ENCODE results near the gene ZNF185. TPM values are rescaled to one million over a fixed set of nuclear protein-coding genes. Genes with fewer than 3 reads are reported as not detected.
"Not testable (repeated sequence)": the region's sequence is repeated elsewhere in the genome, so short reads cannot be mapped to it uniquely, and the experiment has no call there.

ZNF185 gene
- polyA plus RNA-seq, 1 donor from 2014 or later = 2.0 TPM

DNA sequence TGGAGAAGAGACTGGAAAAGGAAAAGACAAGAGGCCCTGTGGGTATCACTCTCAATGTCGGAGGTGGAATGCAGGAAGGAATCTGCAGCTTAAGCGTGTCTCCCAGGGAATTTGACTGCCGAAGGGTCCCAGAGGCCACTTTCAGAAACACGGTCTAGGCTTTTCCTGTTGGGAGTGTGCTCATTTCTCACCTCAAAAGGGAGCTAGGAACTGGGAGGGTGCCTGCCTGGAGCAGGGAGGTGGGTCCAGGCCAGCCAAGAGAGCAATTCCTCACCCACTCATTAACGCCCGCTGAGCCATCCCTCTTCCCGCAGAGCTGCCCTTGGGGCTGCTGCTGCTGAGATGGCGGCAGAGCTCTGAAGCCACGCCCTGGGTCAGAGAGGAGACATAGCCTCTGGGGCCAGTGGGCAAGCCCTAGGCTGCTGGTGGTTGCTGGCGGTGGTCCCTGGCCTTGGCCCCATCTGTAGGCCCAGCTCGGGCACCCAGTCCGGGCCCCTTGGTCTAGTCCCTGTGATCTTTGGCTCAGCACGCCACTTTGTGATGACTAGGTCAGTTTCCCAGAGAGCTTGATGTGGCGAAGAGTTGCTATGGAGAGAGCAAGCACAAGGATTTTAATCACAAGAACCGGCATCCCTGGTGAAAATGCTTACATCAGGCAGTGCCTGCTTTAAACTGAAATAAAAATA lies 4.1 kb downstream of the ZNF185 start:
- Mint-ChIP-seq H3K36me3 (no peaks in the 10 kb centered on the region), H3K4me3 (peak overlapping the region in 1 of 4 donors; percentile 81), H3K27ac (no peak overlapping the region), H3K9me3 (peaks cover 0 to 2% (median 0%) of the 10 kb centered on the region in 3 donors), H3K27me3 (peaks cover 12% of the 10 kb centered on the region), H3K4me1 (peaks cover 0 to under 1% (median 0%) of the 10 kb centered on the region in 3 donors)

- Mint-ChIP-seq H3K4me1 (peaks cover 0 to 2% (median 0%) of the 10 kb centered on the region in 3 donors), H3K4me3 (no peak overlapping the region), H3K27ac (no peak overlapping the region), H3K27me3 (peaks cover 10% of the 10 kb centered on the region), H3K9me3 (peaks cover 0 to 2% (median 0%) of the 10 kb centered on the region in 3 donors), H3K36me3 (no peaks in the 10 kb centered on the region)
These were observed 4.6 kb downstream of the ZNF185 start for GRCh38 chrX:152902502-152902820.

GRCh38 chrX:152903589-152903988 lies 5.7 kb downstream of the ZNF185 start:
- peaks cover 7% of the 10 kb centered on the region for H3K27me3 Mint-ChIP-seq
- peaks cover 0 to 2% (median 0%) of the 10 kb centered on the region in 3 donors for H3K9me3 Mint-ChIP-seq
- H3K36me3 Mint-ChIP-seq = no peaks in the 10 kb centered on the region
- H3K27ac Mint-ChIP-seq = no peak overlapping the region
- peaks cover 0 to 2% (median 0%) of the 10 kb centered on the region in 3 donors for H3K4me1 Mint-ChIP-seq
- H3K4me3 Mint-ChIP-seq = no peak overlapping the region

GRCh38 chrX:152904151-152905080 lies 6.5 kb downstream of the ZNF185 start:
- no peak overlapping the region for H3K4me3 Mint-ChIP-seq
- H3K4me1 Mint-ChIP-seq = peaks cover 0 to 2% (median 0%) of the 10 kb centered on the region in 3 donors
- peaks cover 6% of the 10 kb centered on the region for H3K27me3 Mint-ChIP-seq
- H3K36me3 Mint-ChIP-seq = no peaks in the 10 kb centered on the region
- peaks cover 0 to 2% (median 0%) of the 10 kb centered on the region in 3 donors for H3K9me3 Mint-ChIP-seq
- no peak overlapping the region for H3K27ac Mint-ChIP-seq

DNA sequence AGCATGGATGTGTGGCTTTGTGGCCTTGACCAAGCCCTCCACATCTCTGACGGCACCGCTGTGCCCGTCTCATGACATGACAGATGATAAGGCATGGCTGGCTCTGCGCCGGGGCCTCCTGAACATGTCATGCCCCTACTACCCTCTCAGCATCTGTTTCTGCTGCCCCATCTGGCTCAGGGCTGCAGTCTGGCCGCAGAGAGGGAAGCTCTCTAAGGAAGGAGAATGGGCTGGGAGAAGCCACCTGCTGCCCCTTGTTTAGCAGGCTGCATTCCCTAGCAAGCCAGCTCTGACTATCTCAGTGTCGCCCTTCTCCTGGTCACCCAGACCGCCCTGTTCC lies 7.2 kb downstream of the ZNF185 start:
- no peaks in the 10 kb centered on the region for H3K36me3 Mint-ChIP-seq

DNA sequence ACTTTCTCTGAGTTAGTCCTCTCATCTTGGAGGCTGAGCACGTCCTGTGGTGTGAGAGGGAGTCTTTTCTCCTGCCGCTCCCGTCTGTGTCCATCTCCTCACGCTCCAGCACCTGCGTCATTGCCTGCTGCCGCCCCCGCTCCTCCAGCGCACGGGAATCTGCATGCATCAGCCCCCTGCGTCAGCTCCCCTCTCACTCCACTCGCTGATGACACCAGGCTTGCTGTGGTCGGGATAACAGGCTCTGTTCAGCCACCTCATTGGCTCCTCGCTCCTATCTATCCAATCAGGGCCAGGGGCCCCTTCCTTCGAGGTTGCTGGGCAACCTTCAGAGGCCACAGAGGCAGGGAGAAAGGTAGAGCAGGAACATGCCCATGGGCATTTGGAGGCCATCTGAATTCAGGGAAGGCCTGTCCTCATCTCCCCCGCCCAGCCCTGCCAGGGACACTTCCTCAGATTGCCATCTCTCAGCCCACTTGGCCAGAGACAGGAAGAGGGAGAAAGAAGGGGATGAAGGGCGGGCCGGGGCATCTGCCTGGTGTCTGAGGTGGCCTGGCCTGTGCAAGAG lies 9.3 kb downstream of the ZNF185 start:
- Mint-ChIP-seq H3K27ac (no peak overlapping the region), H3K36me3 (no peaks in the 10 kb centered on the region), H3K27me3 (peaks cover 6% of the 10 kb centered on the region), H3K4me1 (peaks cover 6 to 8% (median 7%) of the 10 kb centered on the region in 3 donors), H3K9me3 (no peaks in the 10 kb centered on the region), H3K4me3 (no peak overlapping the region)

More for the DNA sequence above, 7.2 kb downstream of the ZNF185 start:
- Mint-ChIP-seq H3K9me3 (no peaks in the 10 kb centered on the region), H3K27me3 (peaks cover 6% of the 10 kb centered on the region), H3K4me1 (peaks cover 1 to 3% (median 2%) of the 10 kb centered on the region in 3 donors), H3K27ac (no peak overlapping the region), H3K4me3 (no peak overlapping the region)

DNA sequence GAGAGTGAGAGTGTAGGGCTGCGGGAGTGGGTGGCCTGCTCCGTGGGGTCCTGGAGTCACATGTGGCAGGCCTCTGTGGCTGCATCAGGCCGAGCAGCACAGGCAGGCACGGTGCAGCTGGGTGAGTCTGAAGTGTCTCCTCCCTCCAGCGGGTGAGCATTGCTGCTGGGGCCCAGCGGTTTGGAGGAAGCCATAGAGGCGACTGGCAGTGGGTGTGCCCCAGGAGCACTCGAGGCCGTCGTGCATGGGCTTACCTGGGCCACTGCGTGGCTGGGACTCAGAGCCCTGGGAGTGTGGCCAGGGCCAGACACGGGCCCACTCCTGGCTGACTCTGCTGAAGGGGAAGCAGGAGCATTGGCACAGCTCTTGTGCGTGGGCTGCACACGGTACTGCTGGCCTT lies 10.6 kb downstream of the ZNF185 start:
- no peaks in the 10 kb centered on the region for H3K36me3 Mint-ChIP-seq
- no peak overlapping the region for H3K27ac Mint-ChIP-seq
- H3K27me3 Mint-ChIP-seq = peaks cover 6% of the 10 kb centered on the region
- H3K4me1 Mint-ChIP-seq = peaks cover 6 to 8% (median 7%) of the 10 kb centered on the region in 3 donors
- no peaks in the 10 kb centered on the region for H3K9me3 Mint-ChIP-seq
- no peak overlapping the region for H3K4me3 Mint-ChIP-seq

DNA sequence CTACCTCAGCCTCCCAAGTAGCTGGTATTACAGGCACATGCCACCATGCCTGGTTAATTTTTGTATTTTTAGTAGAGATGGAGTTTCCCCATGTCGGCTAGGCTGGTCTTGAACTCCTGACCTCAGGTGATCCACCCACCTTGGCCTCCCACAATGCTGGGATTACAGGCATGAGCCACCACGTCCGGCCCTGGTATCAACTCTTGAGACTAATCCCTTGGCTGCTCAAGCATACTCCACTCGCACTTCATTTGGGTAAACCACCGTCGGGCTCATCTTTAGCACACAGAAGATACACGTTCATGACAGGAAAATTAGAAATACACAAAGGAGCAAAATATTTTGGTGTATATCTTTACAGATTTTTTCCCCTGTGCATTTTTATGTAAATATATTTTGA lies 12.2 kb downstream of the ZNF185 start:
- not testable (repeated sequence) for H3K27ac Mint-ChIP-seq, H3K9me3 Mint-ChIP-seq, H3K4me3 Mint-ChIP-seq, H3K27me3 Mint-ChIP-seq, H3K36me3 Mint-ChIP-seq, H3K4me1 Mint-ChIP-seq

- Mint-ChIP-seq H3K9me3 (no peaks in the 10 kb centered on the region), H3K4me1 (peaks cover 6 to 7% (median 7%) of the 10 kb centered on the region in 3 donors), H3K4me3 (no peak overlapping the region), H3K27ac (no peak overlapping the region), H3K36me3 (no peaks in the 10 kb centered on the region), H3K27me3 (peaks cover 3% of the 10 kb centered on the region)
These were observed 14.2 kb downstream of the ZNF185 start for GRCh38 chrX:152912106-152912505.

- Mint-ChIP-seq H3K9me3 (no peaks in the 10 kb centered on the region), H3K4me3 (no peak overlapping the region)
These were observed 14.8 kb downstream of the ZNF185 start for GRCh38 chrX:152912641-152913040.

DNA sequence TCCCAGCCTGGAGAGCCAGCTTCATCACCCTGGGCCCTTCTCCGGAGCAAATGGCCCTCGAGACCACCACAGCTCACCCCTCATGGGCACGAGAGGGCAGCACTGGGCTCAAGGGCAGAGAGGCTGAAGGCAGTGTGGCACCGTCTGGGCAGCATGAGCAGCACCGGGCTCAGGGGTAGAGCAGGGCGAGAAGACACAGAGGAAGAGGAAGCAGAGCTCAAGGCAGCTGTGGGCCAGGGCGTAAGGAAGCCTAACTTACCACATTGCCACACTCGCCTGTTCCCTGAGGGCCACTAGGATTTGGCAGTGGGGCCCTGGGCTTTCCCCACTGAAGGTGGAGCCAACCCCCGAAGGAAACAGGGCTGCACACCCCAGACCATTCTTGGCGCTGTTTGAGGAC lies 15.5 kb downstream of the ZNF185 start:
- no peaks in the 10 kb centered on the region for H3K9me3 Mint-ChIP-seq
- H3K27me3 Mint-ChIP-seq = peaks cover 7% of the 10 kb centered on the region
- H3K4me3 Mint-ChIP-seq = no peak overlapping the region
- H3K27ac Mint-ChIP-seq = no peak overlapping the region
- H3K36me3 Mint-ChIP-seq = no peaks in the 10 kb centered on the region
- H3K4me1 Mint-ChIP-seq = peaks cover 6 to 7% (median 6%) of the 10 kb centered on the region in 3 donors

More at GRCh38 chrX:152912641-152913040, 14.8 kb downstream of the ZNF185 start:
- Mint-ChIP-seq H3K27ac (no peak overlapping the region), H3K36me3 (no peaks in the 10 kb centered on the region), H3K4me1 (peaks cover 6 to 7% (median 6%) of the 10 kb centered on the region in 3 donors), H3K27me3 (peaks cover 7% of the 10 kb centered on the region)

GRCh38 chrX:152913910-152914309 lies 16.0 kb downstream of the ZNF185 start:
- Mint-ChIP-seq H3K36me3 (no peaks in the 10 kb centered on the region), H3K27ac (no peak overlapping the region), H3K4me1 (peaks cover 6 to 7% (median 6%) of the 10 kb centered on the region in 3 donors), H3K4me3 (no peak overlapping the region), H3K27me3 (peaks cover 7% of the 10 kb centered on the region), H3K9me3 (no peaks in the 10 kb centered on the region)

DNA sequence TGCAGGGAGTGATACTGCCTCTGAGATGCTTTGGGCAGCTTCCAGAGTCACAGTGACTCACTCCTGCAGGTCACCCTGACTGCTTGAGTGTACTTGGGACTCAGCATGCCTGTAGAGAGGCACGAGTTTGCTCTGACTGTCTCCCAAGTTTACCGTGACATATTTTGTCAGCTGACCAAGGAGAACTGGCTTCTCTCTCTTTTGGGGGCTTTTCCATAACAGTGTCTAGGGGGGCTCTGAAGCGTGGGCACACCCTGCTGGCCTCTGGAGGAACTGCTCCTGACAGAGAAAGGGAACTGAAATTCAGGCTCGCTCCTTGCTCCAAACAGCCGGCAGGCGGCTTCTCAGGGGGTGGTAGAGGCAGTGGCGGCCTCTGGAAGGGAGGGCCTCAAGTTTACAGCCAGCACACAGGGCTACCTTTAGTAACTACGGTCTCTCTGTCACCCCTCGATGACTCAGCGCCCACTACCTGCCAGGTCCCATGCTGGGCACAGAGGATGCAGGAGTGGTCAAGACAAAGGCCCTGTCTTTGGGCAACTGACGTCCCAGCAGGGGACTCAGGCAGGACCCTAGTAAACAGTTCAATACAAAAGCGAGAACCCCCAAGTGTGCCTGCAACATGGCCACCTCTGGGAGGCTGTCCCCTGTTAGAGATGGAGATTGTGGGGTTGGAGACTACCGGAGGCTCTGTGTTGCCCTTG lies 17.8 kb downstream of the ZNF185 start:
- Mint-ChIP-seq H3K27ac (peak overlapping the region in 1 of 3 donors; percentile 35), H3K36me3 (no peaks in the 10 kb centered on the region), H3K4me3 (no peak overlapping the region), H3K4me1 (peaks cover 0 to 1% (median 0%) of the 10 kb centered on the region in 3 donors), H3K27me3 (peaks cover 5% of the 10 kb centered on the region), H3K9me3 (no peaks in the 10 kb centered on the region)

- Mint-ChIP-seq H3K4me3 (peak overlapping the region in 1 of 4 donors; percentile 12), H3K36me3 (no peaks in the 10 kb centered on the region), H3K9me3 (no peaks in the 10 kb centered on the region)
These were observed 20.1 kb downstream of the ZNF185 start for GRCh38 chrX:152917656-152918579.

More at GRCh38 chrX:152917656-152918579, 20.1 kb downstream of the ZNF185 start:
- H3K27ac Mint-ChIP-seq = no peak overlapping the region
- H3K27me3 Mint-ChIP-seq = peaks cover 5% of the 10 kb centered on the region
- no peaks in the 10 kb centered on the region for H3K4me1 Mint-ChIP-seq
